ENCODE results near the gene RFC2.
"Not testable (repeated sequence)": the region's sequence is repeated elsewhere in the genome, so short reads cannot be mapped to it uniquely, and the experiment has no call there.

Gene RFC2

GRCh38 chr7:74248156-74248555, 6.0 kb downstream of the RFC2 start:
- DNase-seq (ENCODE audit: low read depth), result no peak

DNA sequence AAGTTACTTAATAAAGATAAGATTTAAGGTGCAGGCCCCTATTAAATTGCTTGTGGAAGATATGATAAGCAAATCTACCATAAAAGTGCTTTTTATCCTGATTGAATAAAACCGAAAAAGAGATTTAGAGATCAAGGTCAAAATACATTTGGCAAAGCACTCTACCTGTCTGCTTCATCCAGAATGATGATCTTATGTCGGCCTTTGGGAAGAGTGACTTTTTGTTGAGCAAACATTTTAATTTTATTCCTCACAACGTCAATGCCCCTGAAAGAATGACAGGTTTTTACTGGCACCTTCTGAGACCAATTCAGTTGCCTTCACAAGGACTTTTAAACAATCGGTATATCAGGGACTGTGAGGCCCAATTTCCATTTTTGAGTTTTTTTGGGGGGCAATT, 7.7 kb downstream of the RFC2 start:
- no peak for DNase-seq (ENCODE audit: low read depth)

GRCh38 chr7:74242122-74242443, 12.1 kb downstream of the RFC2 start:
- DNase-seq (ENCODE audit: low read depth), result no peak

DNA sequence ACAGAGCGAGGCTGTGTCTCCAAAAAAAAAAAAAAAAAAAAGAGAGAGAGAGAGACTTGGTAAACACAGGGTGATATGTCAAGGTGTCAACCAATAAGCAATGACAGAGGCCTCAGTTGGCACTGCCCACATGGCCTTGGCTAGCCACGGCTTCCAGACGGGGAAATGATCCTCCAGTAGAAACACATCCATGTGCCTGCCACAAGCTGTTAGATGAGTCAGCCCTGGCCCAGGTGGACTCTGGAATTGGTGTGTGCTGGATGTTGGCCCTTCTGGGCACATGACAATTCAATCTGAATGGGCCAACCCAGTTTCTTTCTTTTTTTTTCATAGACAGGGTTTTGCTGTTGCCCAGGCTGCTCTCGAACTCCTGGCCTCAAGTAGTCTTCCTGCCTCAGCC, 13.7 kb downstream of the RFC2 start:
- no peak for DNase-seq (ENCODE audit: low read depth)

GRCh38 chr7:74236284-74236683, 17.9 kb downstream of the RFC2 start:
- DNase-seq (ENCODE audit: low read depth), result no peak

GRCh38 chr7:74235518-74236268, 18.5 kb downstream of the RFC2 start:
- DNase-seq (ENCODE audit: low read depth), result no peak

DNA sequence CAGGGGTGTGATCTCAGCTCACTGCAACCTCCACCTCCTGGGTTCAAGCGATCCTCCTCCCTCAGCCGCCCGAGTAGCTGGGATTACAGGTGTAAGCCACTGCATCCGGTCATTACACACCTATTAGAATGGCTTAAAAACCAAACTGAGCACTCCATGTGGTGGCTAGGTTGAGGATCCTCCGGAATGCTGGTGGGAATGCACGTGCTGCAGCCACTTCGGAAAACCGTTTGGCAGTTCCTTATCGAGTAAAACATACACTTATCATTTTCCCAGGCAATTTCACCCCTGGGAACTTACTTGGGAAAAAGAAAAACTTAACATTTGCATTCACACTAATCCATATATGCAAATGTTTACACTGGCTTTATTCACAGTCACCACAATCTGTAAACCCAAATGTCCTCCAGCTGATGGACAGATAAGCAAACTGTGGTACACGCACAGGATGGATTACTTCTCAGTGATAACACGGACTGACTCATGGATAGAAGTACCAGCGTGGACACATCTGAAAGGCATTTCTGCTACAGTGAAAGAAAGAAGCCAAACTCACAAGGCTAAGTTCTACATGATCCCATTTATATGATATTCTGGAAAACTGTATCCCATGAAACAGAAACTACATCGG, 20.4 kb downstream of the RFC2 start:
- no peak for DNase-seq (ENCODE audit: low read depth)

- DNase-seq (ENCODE audit: low read depth), result no peak
Observed at GRCh38 chr7:74231232-74231590, 23.0 kb downstream of the RFC2 start.

DNA sequence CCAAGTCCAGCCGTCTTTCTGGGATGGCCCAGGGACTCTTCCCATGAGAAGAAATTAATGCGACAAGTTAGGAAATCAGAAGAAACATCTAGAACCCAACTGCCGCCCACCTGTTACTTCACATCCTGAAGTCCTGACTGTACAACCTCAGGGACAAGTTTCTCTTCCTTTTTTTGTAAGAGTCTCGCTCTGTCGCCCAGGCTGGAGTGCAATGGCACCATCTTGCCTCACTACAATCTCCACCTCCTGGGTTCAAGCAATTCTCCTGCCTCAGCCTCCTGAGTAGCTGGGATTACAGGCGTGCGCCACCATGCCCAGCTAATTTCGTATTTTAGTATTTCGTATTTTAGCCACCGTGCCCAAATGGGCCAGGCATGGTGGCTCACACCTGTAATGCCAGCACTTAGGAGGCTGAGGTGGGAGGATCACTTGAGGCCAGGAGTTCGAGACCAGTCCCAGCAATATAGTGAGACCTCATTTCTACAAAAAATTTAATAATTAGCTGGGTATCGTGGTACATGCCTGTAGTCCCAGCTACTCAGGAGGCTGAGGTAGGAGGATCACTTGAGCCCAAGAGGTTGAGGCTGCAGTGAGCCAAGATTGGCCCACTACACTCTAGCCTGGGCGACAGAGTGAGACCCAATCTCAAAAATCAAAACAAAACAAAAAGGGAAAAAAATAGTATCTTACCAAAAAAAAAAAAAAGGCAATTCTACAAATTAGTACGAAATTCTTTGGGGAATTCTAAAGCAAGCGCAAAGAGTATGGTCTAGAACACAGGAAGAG, 23.6 kb downstream of the RFC2 start:
- DNase-seq (ENCODE audit: low read depth), result no peak

DNA sequence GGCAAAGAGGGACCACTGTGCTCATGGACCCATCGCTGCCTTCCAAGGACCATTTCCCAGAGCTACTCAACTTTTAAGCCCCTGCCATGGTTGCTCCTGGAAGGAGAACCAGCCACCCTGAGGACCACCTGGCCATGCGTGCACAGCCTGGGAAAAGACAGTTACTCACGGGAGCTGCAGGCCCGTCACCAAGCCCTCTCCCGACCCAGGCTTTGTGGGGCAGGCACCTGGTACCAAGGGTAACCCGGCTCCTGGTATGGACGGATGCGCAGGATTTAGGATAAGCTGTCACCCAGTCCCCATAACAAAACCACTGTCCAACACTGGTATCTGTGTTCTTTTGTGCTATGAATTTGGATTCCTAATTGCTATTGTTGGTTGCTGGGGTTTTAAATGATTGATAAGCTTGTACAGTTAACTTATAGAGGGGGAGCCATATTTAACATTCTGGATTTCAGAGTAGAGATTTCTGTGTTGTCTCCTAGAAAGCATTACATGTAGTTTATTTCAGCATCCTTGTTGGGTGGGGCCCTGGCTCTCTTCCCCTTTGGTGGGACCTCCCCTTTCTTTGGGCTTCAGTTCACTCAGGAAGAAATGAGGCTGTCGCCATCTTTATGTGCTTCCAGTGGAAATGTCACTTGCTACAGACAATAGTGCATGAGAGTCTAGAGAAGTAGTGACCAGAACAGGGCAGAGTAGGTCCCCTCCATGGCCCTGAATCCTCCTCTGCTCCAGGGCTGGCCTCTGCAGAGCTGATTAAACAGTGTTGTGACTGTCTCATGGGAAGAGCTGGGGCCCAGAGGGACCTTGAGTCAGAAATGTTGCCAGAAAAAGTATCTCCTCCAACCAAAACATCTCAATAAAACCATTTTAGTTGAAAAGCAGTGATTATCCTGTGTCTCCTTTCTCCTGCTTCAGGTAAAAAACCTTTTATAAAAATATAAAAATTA, 25.0 kb downstream of the RFC2 start:
- DNase-seq (ENCODE audit: low read depth), result no peak

- DNase-seq (ENCODE audit: low read depth), result no peak
Observed at GRCh38 chr7:74226633-74227032, 27.6 kb downstream of the RFC2 start.

DNA sequence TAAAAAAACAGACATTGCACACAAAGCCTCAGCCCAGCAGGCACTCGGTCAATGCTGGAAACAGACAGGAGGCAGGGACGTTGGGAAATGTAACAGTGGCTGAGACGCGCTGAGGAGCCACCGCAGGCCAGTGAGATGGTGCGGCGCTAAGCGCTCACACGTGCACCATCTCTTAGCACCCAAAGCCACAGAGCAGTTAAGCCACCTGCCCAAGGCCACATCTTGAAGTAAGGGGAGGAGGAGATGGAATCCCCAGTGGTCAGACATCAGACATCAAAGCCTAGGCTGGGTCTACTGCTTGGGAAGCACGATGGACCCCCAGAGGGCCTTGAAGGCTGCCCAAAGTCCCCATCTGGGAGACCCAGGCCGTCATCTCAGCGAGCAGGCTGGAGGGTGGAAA, 28.8 kb downstream of the RFC2 start:
- DNase-seq (ENCODE audit: low read depth), result no peak

DNA sequence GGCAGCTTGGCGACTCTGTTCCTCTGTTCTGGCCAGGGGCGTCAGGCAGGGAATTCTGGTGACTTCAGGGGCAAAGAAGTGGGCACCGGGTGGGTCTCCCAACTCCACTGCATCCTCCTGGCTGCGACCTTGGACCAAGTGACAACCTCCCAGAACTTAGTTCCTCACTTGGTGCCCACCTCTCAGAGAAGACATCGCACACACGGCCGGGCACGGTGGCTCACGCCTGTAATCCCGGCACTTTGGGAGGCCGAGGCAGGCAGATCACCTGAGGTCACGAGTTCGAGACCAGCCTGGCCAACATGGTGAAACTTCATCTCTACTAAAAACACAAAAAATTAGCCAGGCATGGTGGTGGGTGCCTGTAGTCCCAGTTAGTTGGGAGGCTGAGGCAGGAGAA, 29.3 kb downstream of the RFC2 start:
- DNase-seq (ENCODE audit: low read depth), result not testable (repeated sequence)

DNA sequence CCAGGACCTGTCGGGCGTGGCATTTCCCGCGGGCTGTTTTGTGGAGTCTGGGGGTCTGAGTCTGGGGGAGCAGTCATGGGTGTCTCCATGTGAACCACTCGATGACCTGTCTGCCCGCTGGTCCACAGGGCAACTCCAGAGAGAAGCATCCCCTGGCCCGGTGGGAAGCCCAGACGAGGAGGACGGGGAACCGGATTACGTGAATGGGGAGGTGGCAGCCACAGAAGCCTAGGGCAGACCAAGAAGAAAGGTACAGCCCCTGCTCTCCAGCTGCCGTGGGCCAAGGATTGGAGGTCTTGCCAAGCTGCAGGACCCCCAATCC, 29.7 kb downstream of the RFC2 start:
- DNase-seq (ENCODE audit: low read depth), result no peak

- DNase-seq (ENCODE audit: low read depth), result no peak
Observed at GRCh38 chr7:74223711-74224510, 30.3 kb downstream of the RFC2 start.

GRCh38 chr7:74222851-74223710, 31.1 kb downstream of the RFC2 start:
- DNase-seq (ENCODE audit: low read depth), result no peak

GRCh38 chr7:74221713-74222112, 32.5 kb downstream of the RFC2 start:
- DNase-seq (ENCODE audit: low read depth), result no peak

DNA sequence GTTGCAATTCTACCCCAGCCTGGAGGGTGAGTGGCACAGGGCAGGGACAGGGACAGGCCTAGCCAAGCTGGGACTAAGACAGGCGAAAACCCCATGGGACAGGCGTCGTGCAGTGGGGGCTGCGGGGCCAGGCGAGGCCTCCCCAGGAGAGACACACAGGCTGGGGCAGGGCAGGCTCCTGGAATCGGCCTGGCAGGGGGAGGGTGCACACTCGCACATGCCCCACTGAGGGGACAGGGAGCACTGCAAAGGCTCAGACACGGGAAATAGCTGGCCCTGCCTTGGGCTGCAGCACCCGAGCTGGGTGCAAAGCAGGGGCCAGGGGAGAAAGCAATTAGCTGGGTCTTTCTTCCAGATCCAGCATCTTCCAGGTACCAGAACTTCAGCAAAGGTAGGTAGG, 34.0 kb downstream of the RFC2 start:
- DNase-seq (ENCODE audit: low read depth), result no peak

GRCh38 chr7:74219416-74219815, 34.8 kb downstream of the RFC2 start:
- DNase-seq (ENCODE audit: low read depth), result no peak

DNA sequence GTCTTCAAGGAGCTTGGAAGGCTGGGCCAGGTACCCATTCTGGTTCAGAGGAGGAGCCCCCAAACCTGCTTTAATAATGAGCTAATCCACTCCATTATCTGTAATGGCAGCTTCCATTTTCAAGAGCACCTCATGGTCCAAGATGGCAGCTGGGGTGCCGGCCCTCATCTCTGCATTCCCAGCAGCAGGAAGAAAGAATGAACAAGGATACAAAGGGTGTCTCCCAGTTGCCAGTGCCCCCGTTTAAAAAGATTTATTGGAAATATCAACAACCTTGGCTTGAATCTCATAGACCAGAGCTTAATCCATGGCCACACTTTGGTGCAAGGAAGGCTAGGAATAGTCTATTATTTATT, 35.9 kb downstream of the RFC2 start:
- no peak for DNase-seq (ENCODE audit: low read depth)

Data from stimulated activated CD8-positive, alpha-beta memory T cell treated with anti-CD3 and anti-CD28 coated beads, Interleukin-12 subunit alpha, Interleukin-12 subunit beta, amount 100 ng/mL, for 4 hours (primary cell).